Suprapubic skin (tissue), 4 donors: Measurements from ENCODE around the gene LPP. TPM values are rescaled to one million over a fixed set of nuclear protein-coding genes. Genes with fewer than 3 reads are reported as not detected.

Experiments used
- DNase-seq, 2 donors: peaks; one replicate each; pipeline ENCODE4 v3.0.0-alpha.2; 2019; ENCODE audit warnings: low spot score in 2 of 2
- H3K27ac ChIP-seq: fragments of 200-600 bp; sonication (generic); one replicate; pipeline ENCODE4 v1.5.1; 2019
- H3K27me3 ChIP-seq: fragments of 200-600 bp; sonication (generic); one replicate; pipeline ENCODE4 v1.5.1; 2019
- H3K36me3 ChIP-seq: fragments of 200-600 bp; sonication (generic); one replicate; pipeline ENCODE4 v1.5.1; 2019
- H3K4me1 ChIP-seq: fragments of 200-600 bp; sonication (generic); one replicate; pipeline ENCODE4 v1.5.1; 2019
- H3K4me3 ChIP-seq: fragments of 200-600 bp; sonication (generic); one replicate; pipeline ENCODE4 v1.5.1; 2019; ENCODE audit warnings: mild to moderate bottlenecking
- H3K9me3 ChIP-seq: fragments of 200-600 bp; sonication (generic); one replicate; pipeline ENCODE4 v1.5.1; 2019
- EP300 ChIP-seq: sonication (generic); formaldehyde crosslinking; IDR thresholded peaks from one replicate; pipeline ENCODE4 v1.6.1; 2017; ENCODE audit warnings: antibody characterized with exemption
- POLR2A ChIP-seq, 2 donors: fragments of 450-650 bp; IDR thresholded peaks; one replicate each; pipeline ENCODE4 v1.6.1; 2017; ENCODE audit warnings: antibody characterized with exemption in 2 of 2, mild to moderate bottlenecking in 2 of 2, moderate library complexity in 2 of 2
- POLR2AphosphoS5 ChIP-seq, 3 donors: sonication (generic); formaldehyde crosslinking; IDR thresholded peaks; one replicate each; pipeline ENCODE4 v1.6.1; 2017; ENCODE audit warnings: antibody characterized with exemption in 3 of 3
- WGBS: methylation state at CpG from one replicate; pipeline ENCODE4 v1.1.5; 2018; 5-methylcytosine and 5-hydroxymethylcytosine counted together
- total RNA-seq, 4 donors: library from RNA; depleted of rRNA; stranded (reverse); fragments of >200 nt; gene quantifications; one replicate each; pipeline ENCODE4 v1.1.0, GENCODE V29; 2016
- TF ChIP-seq, protein P1 (sequence below), 2 donors: fragments of 200-600 bp in 1 of 2; fragments of 450-650 bp in 1 of 2; sonication (generic) in 1 of 2; IDR thresholded peaks; one replicate each; pipeline ENCODE4 v1.5.1; 2016 to 2019; ENCODE audit warnings: antibody characterized with exemption in 2 of 2, mild to moderate bottlenecking in 1 of 2, moderate library complexity in 1 of 2

LPP gene
- total RNA-seq, 4 donors from 2014 or later: 56.8 to 127 (median 84.2) TPM

DNA sequence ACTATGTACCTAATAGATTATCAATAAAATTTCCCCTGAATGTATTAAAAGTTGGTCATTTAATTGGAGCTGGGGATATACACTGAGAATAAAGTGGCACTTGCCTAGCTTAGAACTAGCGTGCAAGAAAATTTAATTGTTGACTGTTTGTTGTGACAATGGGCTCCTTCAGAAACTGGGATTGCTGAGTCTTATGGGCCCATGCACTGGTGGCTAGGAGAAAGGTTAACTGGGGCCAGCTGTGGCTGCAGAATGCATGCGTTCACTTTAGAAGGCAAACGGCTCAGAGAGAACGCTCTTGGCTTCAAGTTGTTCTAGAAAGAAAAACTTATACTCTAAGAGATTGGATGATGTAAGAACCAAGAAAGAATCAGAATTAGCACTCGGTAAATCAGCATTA lies 18.7 kb upstream of the LPP start:
- Histone ChIP-seq H3K27me3 (no peaks in the 10 kb centered on the region), H3K27ac (no peak overlapping the region), H3K9me3 (no peaks in the 10 kb centered on the region), H3K4me3 (no peak overlapping the region), H3K4me1 (no peaks in the 10 kb centered on the region), H3K36me3 (no peaks in the 10 kb centered on the region)
- WGBS: 83% methylated on average over 5 of the region's 5 CpGs
- no peak for DNase-seq
- no peak for TF ChIP-seq EP300
- no peak for TF ChIP-seq POLR2AphosphoS5 (IDR thresholded peaks at IDR 0.05)
- TF ChIP-seq, protein P1, sequence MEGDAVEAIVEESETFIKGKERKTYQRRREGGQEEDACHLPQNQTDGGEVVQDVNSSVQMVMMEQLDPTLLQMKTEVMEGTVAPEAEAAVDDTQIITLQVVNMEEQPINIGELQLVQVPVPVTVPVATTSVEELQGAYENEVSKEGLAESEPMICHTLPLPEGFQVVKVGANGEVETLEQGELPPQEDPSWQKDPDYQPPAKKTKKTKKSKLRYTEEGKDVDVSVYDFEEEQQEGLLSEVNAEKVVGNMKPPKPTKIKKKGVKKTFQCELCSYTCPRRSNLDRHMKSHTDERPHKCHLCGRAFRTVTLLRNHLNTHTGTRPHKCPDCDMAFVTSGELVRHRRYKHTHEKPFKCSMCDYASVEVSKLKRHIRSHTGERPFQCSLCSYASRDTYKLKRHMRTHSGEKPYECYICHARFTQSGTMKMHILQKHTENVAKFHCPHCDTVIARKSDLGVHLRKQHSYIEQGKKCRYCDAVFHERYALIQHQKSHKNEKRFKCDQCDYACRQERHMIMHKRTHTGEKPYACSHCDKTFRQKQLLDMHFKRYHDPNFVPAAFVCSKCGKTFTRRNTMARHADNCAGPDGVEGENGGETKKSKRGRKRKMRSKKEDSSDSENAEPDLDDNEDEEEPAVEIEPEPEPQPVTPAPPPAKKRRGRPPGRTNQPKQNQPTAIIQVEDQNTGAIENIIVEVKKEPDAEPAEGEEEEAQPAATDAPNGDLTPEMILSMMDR (IDR thresholded peaks at IDR 0.05): no peak
- TF ChIP-seq POLR2A (IDR thresholded peaks at IDR 0.05): no peak

DNA sequence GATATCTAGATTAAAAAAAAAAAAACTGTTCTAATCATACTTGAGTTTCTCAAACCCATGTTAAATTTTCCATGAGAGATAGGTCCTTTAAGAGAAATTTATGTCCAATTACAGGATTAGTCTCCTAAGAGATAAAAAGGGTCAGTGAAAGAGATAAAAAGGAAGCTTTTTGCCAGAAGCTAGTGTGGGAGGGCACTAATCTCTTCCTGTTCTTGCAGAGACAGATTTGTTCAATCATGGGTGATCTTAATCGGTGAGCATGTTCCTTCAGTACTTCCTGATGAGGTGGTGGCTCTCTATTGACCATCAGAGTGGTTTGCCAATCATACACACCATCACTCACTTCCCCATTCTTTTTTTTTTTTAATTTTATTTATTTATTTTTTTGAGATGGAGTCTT lies 16.9 kb upstream of the LPP start:
- no peak overlapping the region for H3K27ac ChIP-seq
- H3K36me3 ChIP-seq: no peaks in the 10 kb centered on the region
- no peaks in the 10 kb centered on the region for H3K4me1 ChIP-seq
- H3K4me3 ChIP-seq: no peak overlapping the region
- no peak for DNase-seq
- H3K9me3 ChIP-seq: no peaks in the 10 kb centered on the region
- no peaks in the 10 kb centered on the region for H3K27me3 ChIP-seq
- no peak for TF ChIP-seq EP300
- TF ChIP-seq POLR2A (IDR thresholded peaks at IDR 0.05): no peak
- TF ChIP-seq, protein P1 (IDR thresholded peaks at IDR 0.05): no peak
- no peak for TF ChIP-seq POLR2AphosphoS5 (IDR thresholded peaks at IDR 0.05)
- WGBS: 20% methylated on average over 1 of the region's 1 CpG

DNA sequence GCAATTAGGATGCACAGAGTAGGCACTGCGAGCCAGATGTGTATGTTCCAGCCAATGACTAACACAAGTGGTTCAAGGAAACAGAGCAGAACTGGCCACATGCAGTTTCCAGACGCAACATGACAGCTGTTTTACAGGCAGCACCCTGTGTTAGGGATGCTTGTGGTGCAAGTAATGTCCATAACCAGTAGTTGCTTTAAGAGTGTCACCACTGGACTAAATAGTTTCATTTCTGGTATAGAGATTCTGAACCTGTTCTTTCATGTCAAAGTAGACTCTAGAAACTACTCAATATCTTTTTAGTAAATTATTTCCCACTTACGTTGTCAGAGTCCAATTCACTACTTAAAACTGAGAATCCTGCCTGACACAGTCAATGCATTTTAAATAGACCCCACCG lies 14.5 kb upstream of the LPP start:
- TF ChIP-seq, protein P1 (IDR thresholded peaks at IDR 0.05): no peak
- WGBS: 96% methylated on average over 4 of the region's 4 CpGs
- H3K36me3 ChIP-seq: no peaks in the 10 kb centered on the region

DNA sequence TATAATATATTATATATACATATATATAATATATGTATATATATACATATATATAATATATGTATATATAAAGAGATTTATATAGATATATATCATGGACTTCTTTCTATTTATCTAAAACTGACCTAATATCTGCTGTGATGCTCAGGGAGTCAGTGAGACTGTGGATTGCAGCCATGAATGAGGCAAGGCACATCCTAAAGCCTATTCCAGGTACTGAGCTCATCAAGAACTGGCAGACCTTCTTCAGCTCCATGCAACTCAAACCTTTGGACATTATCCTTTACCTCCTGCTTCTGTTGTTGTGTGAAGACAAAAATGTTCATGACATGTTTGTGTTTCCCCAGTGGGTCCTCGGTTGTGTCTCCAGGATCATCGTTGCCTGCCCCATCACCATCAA lies 7.7 kb upstream of the LPP start:
- no peak for DNase-seq
- Histone ChIP-seq H3K36me3 (no peaks in the 10 kb centered on the region), H3K4me3 (no peak overlapping the region), H3K9me3 (no peaks in the 10 kb centered on the region), H3K4me1 (peaks cover 4% of the 10 kb centered on the region), H3K27me3 (no peaks in the 10 kb centered on the region), H3K27ac (no peak overlapping the region)
- TF ChIP-seq, protein P1 (IDR thresholded peaks at IDR 0.05): no peak
- TF ChIP-seq POLR2A (IDR thresholded peaks at IDR 0.05) (no peak), EP300 (no peak), POLR2AphosphoS5 (IDR thresholded peaks at IDR 0.05) (no peak)
- 95% methylated on average over 2 of the region's 2 CpGs for WGBS

More for the DNA sequence above, 14.5 kb upstream of the LPP start:
- H3K4me1 ChIP-seq: no peaks in the 10 kb centered on the region
- H3K4me3 ChIP-seq: no peak overlapping the region
- DNase-seq: no peak
- no peak overlapping the region for H3K27ac ChIP-seq
- H3K9me3 ChIP-seq: no peaks in the 10 kb centered on the region
- no peaks in the 10 kb centered on the region for H3K27me3 ChIP-seq

DNA sequence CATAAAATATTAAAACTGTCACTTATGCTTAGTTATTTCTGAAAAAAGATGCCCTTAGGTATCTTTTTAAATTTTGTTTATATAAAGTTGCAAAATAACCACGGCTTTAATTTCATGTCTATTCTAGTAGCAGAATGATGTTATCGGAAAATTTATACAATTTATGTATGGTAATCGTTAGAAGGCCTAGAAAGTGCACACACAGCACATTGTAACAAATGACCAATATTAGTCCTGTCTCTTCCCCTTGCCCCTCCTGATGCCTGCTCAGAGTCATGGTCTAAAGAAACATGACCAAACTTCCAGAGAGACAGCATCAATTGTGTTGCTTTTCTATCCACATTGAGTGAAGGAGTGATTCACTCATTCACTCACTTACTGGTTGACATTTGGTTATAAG lies 6.2 kb upstream of the LPP start:
- TF ChIP-seq POLR2A (IDR thresholded peaks at IDR 0.05) (no peak), EP300 (no peak), POLR2AphosphoS5 (IDR thresholded peaks at IDR 0.05) (no peak)
- TF ChIP-seq, protein P1 (IDR thresholded peaks at IDR 0.05): no peak
- Histone ChIP-seq H3K4me3 (no peak overlapping the region), H3K4me1 (peaks cover 13% of the 10 kb centered on the region), H3K27me3 (no peaks in the 10 kb centered on the region), H3K9me3 (no peaks in the 10 kb centered on the region), H3K27ac (no peak overlapping the region), H3K36me3 (no peaks in the 10 kb centered on the region)
- no peak for DNase-seq
- WGBS: 75% methylated on average over 3 of the region's 3 CpGs
